ENCODE data around the gene ANGPTL4. TPM values are rescaled to one million over a fixed set of nuclear protein-coding genes. Genes with fewer than 3 reads are reported as not detected.
"Not testable (repeated sequence)": the region's sequence is repeated elsewhere in the genome, so short reads cannot be mapped to it uniquely, and the experiment has no call there.

The ANGPTL4 gene, protein sequence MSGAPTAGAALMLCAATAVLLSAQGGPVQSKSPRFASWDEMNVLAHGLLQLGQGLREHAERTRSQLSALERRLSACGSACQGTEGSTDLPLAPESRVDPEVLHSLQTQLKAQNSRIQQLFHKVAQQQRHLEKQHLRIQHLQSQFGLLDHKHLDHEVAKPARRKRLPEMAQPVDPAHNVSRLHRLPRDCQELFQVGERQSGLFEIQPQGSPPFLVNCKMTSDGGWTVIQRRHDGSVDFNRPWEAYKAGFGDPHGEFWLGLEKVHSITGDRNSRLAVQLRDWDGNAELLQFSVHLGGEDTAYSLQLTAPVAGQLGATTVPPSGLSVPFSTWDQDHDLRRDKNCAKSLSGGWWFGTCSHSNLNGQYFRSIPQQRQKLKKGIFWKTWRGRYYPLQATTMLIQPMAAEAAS
- total RNA-seq (10 to 100 TPM in 4 of 6 donors, 1 to 10 TPM in 2; 2.8 to 82.8 (median 22.5) TPM), polyA plus RNA-seq (100 to 1,000 TPM in 1 of 2 donors, 10 to 100 TPM in 1; 95.0 to 169 TPM)

DNA sequence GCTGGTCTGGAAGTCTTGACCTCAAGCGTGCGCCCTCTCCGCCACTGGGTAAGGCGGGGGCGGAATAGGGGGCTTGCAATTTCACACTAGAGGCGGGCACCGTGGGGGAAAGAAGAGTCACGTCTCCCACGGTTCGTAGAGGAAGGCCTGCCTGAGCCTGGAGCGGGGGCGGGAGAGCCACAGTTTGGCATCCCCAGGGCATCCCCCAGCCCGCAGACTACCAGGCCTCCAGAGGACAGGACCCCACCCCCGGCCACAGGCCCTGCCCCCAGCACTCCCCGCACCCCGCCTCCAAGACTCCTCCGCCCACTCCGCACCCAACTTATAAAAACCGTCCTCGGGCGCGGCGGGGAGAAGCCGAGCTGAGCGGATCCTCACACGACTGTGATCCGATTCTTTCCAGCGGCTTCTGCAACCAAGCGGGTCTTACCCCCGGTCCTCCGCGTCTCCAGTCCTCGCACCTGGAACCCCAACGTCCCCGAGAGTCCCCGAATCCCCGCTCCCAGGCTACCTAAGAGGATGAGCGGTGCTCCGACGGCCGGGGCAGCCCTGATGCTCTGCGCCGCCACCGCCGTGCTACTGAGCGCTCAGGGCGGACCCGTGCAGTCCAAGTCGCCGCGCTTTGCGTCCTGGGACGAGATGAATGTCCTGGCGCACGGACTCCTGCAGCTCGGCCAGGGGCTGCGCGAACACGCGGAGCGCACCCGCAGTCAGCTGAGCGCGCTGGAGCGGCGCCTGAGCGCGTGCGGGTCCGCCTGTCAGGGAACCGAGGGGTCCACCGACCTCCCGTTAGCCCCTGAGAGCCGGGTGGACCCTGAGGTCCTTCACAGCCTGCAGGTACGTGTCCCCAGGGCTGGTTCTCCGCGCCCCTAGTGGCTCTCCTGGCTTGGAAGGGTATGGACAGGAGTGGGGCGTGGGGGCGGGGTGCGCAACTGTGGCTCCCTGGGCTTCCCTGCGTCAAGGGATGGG is at the start of gene ANGPTL4:
ANGPTL4 (plus strand) TSS at position 353 of the 969 bp plus-strand sequence; CDS start at position 520, 167 bp downstream.
- intact Hi-C loops (cut with DNase I) = no loop called here
- DNase-seq (peak in 5 of 6 donors; percentile 74 to 89 (median 79)), ATAC-seq (peak; percentile 25 to 49 (median 38)), FAIRE-seq (no peak)
- TF ChIP-seq, protein P1, sequence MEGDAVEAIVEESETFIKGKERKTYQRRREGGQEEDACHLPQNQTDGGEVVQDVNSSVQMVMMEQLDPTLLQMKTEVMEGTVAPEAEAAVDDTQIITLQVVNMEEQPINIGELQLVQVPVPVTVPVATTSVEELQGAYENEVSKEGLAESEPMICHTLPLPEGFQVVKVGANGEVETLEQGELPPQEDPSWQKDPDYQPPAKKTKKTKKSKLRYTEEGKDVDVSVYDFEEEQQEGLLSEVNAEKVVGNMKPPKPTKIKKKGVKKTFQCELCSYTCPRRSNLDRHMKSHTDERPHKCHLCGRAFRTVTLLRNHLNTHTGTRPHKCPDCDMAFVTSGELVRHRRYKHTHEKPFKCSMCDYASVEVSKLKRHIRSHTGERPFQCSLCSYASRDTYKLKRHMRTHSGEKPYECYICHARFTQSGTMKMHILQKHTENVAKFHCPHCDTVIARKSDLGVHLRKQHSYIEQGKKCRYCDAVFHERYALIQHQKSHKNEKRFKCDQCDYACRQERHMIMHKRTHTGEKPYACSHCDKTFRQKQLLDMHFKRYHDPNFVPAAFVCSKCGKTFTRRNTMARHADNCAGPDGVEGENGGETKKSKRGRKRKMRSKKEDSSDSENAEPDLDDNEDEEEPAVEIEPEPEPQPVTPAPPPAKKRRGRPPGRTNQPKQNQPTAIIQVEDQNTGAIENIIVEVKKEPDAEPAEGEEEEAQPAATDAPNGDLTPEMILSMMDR (IDR thresholded peaks at IDR 0.05) = peak in 1 of 4 donors; percentile 12
- Histone ChIP-seq H3K9me3 (no peaks in the 10 kb centered on the region), H3K36me3 (peaks cover 0 to 12% (median 0%) of the 10 kb centered on the region in 3 donors), H3K27me3 (no peaks in the 10 kb centered on the region), H3K27ac (peak within 1 kb of the TSS; percentile 11 to 73 (median 40)), H3K4me1 (peaks cover 29 to 43% (median 42%) of the 10 kb centered on the region in 3 donors), H3K4me3 (peak within 1 kb of the TSS; percentile 18 to 93 (median 46))
- 6% methylated on average over 78 to 81 of the region's 81 CpGs for WGBS, 2 donors

DNA sequence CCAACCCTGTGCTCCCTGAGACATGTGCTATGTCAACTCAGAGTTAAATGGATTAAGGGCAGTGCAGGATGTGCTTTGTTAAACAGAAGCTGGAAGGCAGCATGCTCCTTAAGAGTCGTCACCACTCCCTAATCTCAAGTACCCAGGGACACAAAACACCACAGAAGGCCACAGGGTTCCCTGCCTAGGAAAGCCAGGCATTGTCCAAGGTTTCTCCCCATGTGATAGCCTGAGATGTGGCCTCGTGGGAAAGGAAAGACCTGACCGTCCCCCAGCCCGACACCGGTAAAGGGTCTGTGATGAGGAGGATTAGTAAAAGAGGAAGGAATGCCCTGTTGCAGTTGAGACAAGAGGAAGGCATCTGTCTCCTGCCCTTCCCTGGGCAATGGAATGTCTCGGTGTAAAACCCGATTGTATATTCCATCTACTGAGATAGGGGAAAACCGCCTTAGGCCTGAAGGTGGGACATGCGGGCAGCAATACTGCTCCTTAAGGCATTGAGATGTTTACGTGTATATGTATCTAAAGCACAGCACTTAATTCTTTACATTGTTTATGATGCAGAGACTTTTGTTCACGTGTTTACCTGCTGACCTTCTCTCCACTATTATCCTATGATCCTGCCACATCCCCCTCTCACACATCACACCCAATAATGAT is 48.8 kb upstream of the ANGPTL4 start:
- intact Hi-C loops (cut with DNase I); ATAC-seq; H3K4me1 ChIP-seq; H3K9me3 ChIP-seq; H3K27ac ChIP-seq; FAIRE-seq; H3K27me3 ChIP-seq; H3K4me3 ChIP-seq: not testable (repeated sequence)
- H3K36me3 ChIP-seq = peaks cover 0 to 23% (median 4%) of the 10 kb centered on the region in 3 donors
- DNase-seq = peak in 1 of 6 donors; percentile 6
- 87 to 90% methylated on average over 11 of the region's 11 CpGs for WGBS, 2 donors

DNA sequence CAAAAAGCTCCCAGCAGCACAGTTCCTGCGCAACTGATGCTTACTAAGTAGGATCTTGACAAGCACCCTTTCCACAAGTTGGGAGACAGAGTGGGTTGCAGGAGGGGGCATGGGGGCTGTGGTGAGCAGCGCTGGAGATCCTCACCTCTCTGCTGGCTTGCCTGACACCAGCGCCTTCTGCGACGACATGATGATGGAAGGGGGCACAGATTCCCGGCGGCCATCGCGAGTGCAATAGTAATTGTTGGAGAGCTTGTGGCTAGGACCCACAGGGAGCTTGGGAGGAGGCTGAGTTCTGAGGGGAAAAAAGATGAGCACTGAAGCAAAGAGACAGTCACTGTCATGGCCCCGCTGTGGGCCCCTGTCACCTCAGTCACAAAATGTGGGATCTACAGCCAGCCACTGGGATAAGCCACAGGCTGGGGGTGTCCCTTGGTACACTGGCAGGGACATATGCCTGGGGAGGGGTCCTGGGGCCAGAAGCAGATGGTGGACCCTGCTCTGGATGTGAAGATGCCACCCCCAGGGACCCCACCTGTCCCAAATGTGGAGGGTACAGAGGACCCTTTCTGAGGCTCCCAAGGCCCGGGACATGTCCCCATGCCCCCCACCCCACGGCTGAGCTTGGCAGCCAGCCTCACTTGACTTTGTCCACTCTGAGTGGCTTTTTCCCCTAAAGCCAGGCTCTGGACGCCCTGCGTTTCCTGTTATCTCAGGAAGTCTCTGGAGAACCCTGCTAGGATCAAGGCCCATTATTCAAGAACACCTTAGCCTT is 47.4 kb upstream of the ANGPTL4 start:
- no peak overlapping the region for H3K4me3 ChIP-seq
- no peaks in the 10 kb centered on the region for H3K9me3 ChIP-seq
- DNase-seq (peak in 1 of 6 donors; percentile 45), ATAC-seq (no peak), FAIRE-seq (no peak)
- H3K4me1 ChIP-seq = peaks cover 0 to 10% (median 0%) of the 10 kb centered on the region in 3 donors
- intact Hi-C loops (cut with DNase I) = no loop called here
- WGBS, 2 donors = 87 to 88% methylated on average over 14 of the region's 14 CpGs
- TF ChIP-seq, protein P1 (IDR thresholded peaks at IDR 0.05) = no peak
- H3K27me3 ChIP-seq = no peaks in the 10 kb centered on the region
- no peak overlapping the region for H3K27ac ChIP-seq
- peaks cover 0 to 15% (median 4%) of the 10 kb centered on the region in 3 donors for H3K36me3 ChIP-seq

DNA sequence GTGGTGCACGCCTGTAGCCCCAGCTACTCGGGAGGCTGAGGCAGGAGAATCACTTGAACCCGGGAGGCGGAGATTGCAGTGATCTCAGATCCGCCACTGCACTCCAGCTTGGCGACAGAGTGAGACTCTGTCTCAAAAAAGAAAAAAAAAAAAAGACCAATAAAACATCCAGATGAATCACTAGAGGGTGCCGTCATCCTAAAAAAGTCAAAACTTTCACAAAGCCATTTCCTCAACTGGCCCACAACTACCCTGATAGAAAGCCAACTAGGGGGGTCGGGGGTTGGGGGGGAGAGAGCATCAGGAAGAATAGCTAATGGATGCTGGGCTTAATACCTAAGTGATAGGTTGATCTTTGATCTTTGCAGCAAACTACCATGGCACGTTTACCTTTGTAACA is 45.1 kb upstream of the ANGPTL4 start:
- H3K4me3 ChIP-seq; intact Hi-C loops (cut with DNase I); ATAC-seq; DNase-seq; FAIRE-seq; H3K27ac ChIP-seq; H3K9me3 ChIP-seq; H3K27me3 ChIP-seq: not testable (repeated sequence)
- peaks cover 0 to 22% (median 7%) of the 10 kb centered on the region in 3 donors for H3K36me3 ChIP-seq
- H3K4me1 ChIP-seq = peaks cover 8 to 23% (median 9%) of the 10 kb centered on the region in 3 donors
- WGBS, 2 donors = 82 to 83% methylated on average over 9 of the region's 9 CpGs
